ENCODE data around the gene NOXO1. TPM values are rescaled to one million over a fixed set of nuclear protein-coding genes. Genes with fewer than 3 reads are reported as not detected.
A peak's percentile ranks its signal among the peaks of the same experiment; 100 is the strongest.

The NOXO1 gene
- total RNA-seq, 1 donor from 2014 or later: not detected

GRCh38 chr16:1938316-1938715 is 43.0 kb downstream of the NOXO1 start:
- no peak overlapping the region for H3K27ac ChIP-seq
- no peak for DNase-seq (ENCODE audit: low spot score in 2 of 2)
- H3K36me3 ChIP-seq: peaks cover 39 to 42% of the 10 kb centered on the region in 2 donors
- H3K27me3 ChIP-seq: no peaks in the 10 kb centered on the region
- TF ChIP-seq CTCF (IDR thresholded peaks at IDR 0.05): no peak
- intact Hi-C loops (cut with DNase I): no loop called here
- no peaks in the 10 kb centered on the region for H3K9me3 ChIP-seq
- H3K4me1 ChIP-seq: peaks cover 10 to 11% of the 10 kb centered on the region in 2 donors
- H3K4me3 ChIP-seq: no peak overlapping the region

GRCh38 chr16:1936945-1937479 is 44.3 kb downstream of the NOXO1 start:
- intact Hi-C loops (cut with DNase I): no loop called here
- H3K9me3 ChIP-seq: no peaks in the 10 kb centered on the region
- H3K4me3 ChIP-seq: no peak overlapping the region
- H3K36me3 ChIP-seq: peaks cover 39 to 42% of the 10 kb centered on the region in 2 donors
- H3K4me1 ChIP-seq: peaks cover 5 to 6% of the 10 kb centered on the region in 2 donors
- H3K27ac ChIP-seq: no peak overlapping the region
- DNase-seq (ENCODE audit: low spot score in 2 of 2): no peak
- H3K27me3 ChIP-seq: no peaks in the 10 kb centered on the region
- TF ChIP-seq CTCF (IDR thresholded peaks at IDR 0.05): no peak

- no peak for TF ChIP-seq CTCF (IDR thresholded peaks at IDR 0.05)
- intact Hi-C loops (cut with DNase I): no loop called here
- no peak for DNase-seq (ENCODE audit: low spot score in 2 of 2)
- Histone ChIP-seq H3K4me3 (no peak overlapping the region), H3K27me3 (no peaks in the 10 kb centered on the region), H3K4me1 (peaks cover 4 to 6% of the 10 kb centered on the region in 2 donors), H3K9me3 (no peaks in the 10 kb centered on the region), H3K27ac (no peak overlapping the region), H3K36me3 (peaks cover 11 to 12% of the 10 kb centered on the region in 2 donors)
Observed at GRCh38 chr16:1933097-1933661, 48.1 kb downstream of the NOXO1 start.

GRCh38 chr16:1932050-1933028 is 48.9 kb downstream of the NOXO1 start:
- Histone ChIP-seq H3K9me3 (no peaks in the 10 kb centered on the region), H3K4me1 (peaks cover 4 to 6% of the 10 kb centered on the region in 2 donors), H3K36me3 (peaks cover 2 to 5% of the 10 kb centered on the region in 2 donors), H3K27ac (no peak overlapping the region), H3K4me3 (no peak overlapping the region), H3K27me3 (no peaks in the 10 kb centered on the region)
- intact Hi-C loops (cut with DNase I): no loop called here
- DNase-seq (ENCODE audit: low spot score in 2 of 2): no peak
- no peak for TF ChIP-seq CTCF (IDR thresholded peaks at IDR 0.05)

GRCh38 chr16:1930338-1930720 is 50.9 kb downstream of the NOXO1 start:
- intact Hi-C loops (cut with DNase I): no loop called here
- Histone ChIP-seq H3K27me3 (no peaks in the 10 kb centered on the region), H3K9me3 (no peaks in the 10 kb centered on the region), H3K4me3 (peak overlapping the region in 1 of 2 donors; percentile 75), H3K27ac (no peak overlapping the region), H3K4me1 (peaks cover 4 to 6% of the 10 kb centered on the region in 2 donors), H3K36me3 (no peaks in the 10 kb centered on the region)
- DNase-seq (ENCODE audit: low spot score in 2 of 2): no peak
- TF ChIP-seq CTCF (IDR thresholded peaks at IDR 0.05): no peak

Data from ascending aorta (tissue), 2 donors.